ENCODE results near the gene OSBP2. TPM values are rescaled to one million over a fixed set of nuclear protein-coding genes. Genes with fewer than 3 reads are reported as not detected.

OSBP2 gene
- total and polyA plus RNA-seq, 3 donors from 2014 or later: 39.5 to 68.0 (median 45.4) TPM

- Histone ChIP-seq H3K4me1 (no peaks in the 10 kb centered on the region), H3K27ac (no peak overlapping the region), H3K27me3 (no peaks in the 10 kb centered on the region), H3K9me3 (no peaks in the 10 kb centered on the region), H3K4me3 (no peak overlapping the region), H3K36me3 (ENCODE audit: low read depth, missing control alignments) (no peaks in the 10 kb centered on the region)
- TF ChIP-seq CTCF (IDR thresholded peaks at IDR 0.05) (no peak), POLR2A (IDR thresholded peaks at IDR 0.05) (no peak)
- 88 to 98% methylated on average over 2 of the region's 2 CpGs for WGBS, 2 donors
- intact Hi-C loops (cut with DNase I; ENCODE audit: low total_unique reads): no loop called here
- DNase-seq: no peak
These were observed 88.3 kb downstream of the OSBP2 start for GRCh38 chr22:30783021-30783420.

- no peak for DNase-seq
- 86 to 90% methylated on average over 2 of the region's 2 CpGs for WGBS, 2 donors
- intact Hi-C loops (cut with DNase I; ENCODE audit: low total_unique reads): no loop called here
- no peaks in the 10 kb centered on the region for H3K4me1 ChIP-seq
- H3K4me3 ChIP-seq: no peak overlapping the region
- H3K27me3 ChIP-seq: no peaks in the 10 kb centered on the region
- H3K9me3 ChIP-seq: no peaks in the 10 kb centered on the region
- H3K36me3 ChIP-seq (ENCODE audit: low read depth, missing control alignments): no peaks in the 10 kb centered on the region
- H3K27ac ChIP-seq: no peak overlapping the region
- no peak for TF ChIP-seq POLR2A (IDR thresholded peaks at IDR 0.05)
- TF ChIP-seq CTCF (IDR thresholded peaks at IDR 0.05): no peak
These were observed 90.9 kb downstream of the OSBP2 start for GRCh38 chr22:30785527-30785926.

- WGBS, 2 donors: 77 to 86% methylated on average over 2 of the region's 2 CpGs
These were observed 95.7 kb downstream of the OSBP2 start for GRCh38 chr22:30790366-30790765.

GRCh38 chr22:30792456-30792855, 97.8 kb downstream of the OSBP2 start:
- DNase-seq: no peak
- no peak for TF ChIP-seq CTCF (IDR thresholded peaks at IDR 0.05)
- no peak for TF ChIP-seq POLR2A (IDR thresholded peaks at IDR 0.05)
- Histone ChIP-seq H3K27ac (no peak overlapping the region), H3K27me3 (no peaks in the 10 kb centered on the region), H3K36me3 (ENCODE audit: low read depth, missing control alignments) (no peaks in the 10 kb centered on the region), H3K4me1 (no peaks in the 10 kb centered on the region), H3K9me3 (no peaks in the 10 kb centered on the region), H3K4me3 (no peak overlapping the region)
- intact Hi-C loops (cut with DNase I; ENCODE audit: low total_unique reads): no loop called here
- 76 to 79% methylated on average over 4 of the region's 4 CpGs for WGBS, 2 donors

More at GRCh38 chr22:30790366-30790765, 95.7 kb downstream of the OSBP2 start:
- H3K9me3 ChIP-seq: no peaks in the 10 kb centered on the region
- H3K4me3 ChIP-seq: no peak overlapping the region
- H3K4me1 ChIP-seq: no peaks in the 10 kb centered on the region
- H3K27ac ChIP-seq: no peak overlapping the region
- DNase-seq: no peak
- no peaks in the 10 kb centered on the region for H3K27me3 ChIP-seq
- no peak for TF ChIP-seq POLR2A (IDR thresholded peaks at IDR 0.05)
- no peak for TF ChIP-seq CTCF (IDR thresholded peaks at IDR 0.05)
- intact Hi-C loops (cut with DNase I; ENCODE audit: low total_unique reads): no loop called here
- no peaks in the 10 kb centered on the region for H3K36me3 ChIP-seq (ENCODE audit: low read depth, missing control alignments)

GRCh38 chr22:30795118-30795517, 100.4 kb downstream of the OSBP2 start:
- H3K27me3 ChIP-seq: no peaks in the 10 kb centered on the region
- 88 to 90% methylated on average over 2 of the region's 2 CpGs for WGBS, 2 donors
- no peaks in the 10 kb centered on the region for H3K36me3 ChIP-seq (ENCODE audit: low read depth, missing control alignments)
- H3K4me1 ChIP-seq: no peaks in the 10 kb centered on the region
- TF ChIP-seq CTCF (IDR thresholded peaks at IDR 0.05) (no peak), POLR2A (IDR thresholded peaks at IDR 0.05) (no peak)
- H3K27ac ChIP-seq: no peak overlapping the region
- intact Hi-C loops (cut with DNase I; ENCODE audit: low total_unique reads): no loop called here
- H3K9me3 ChIP-seq: no peaks in the 10 kb centered on the region
- H3K4me3 ChIP-seq: no peak overlapping the region
- no peak for DNase-seq

All from testis (tissue), 3 donors.